ENCODE data around the gene SMG6.

The SMG6 gene

DNA sequence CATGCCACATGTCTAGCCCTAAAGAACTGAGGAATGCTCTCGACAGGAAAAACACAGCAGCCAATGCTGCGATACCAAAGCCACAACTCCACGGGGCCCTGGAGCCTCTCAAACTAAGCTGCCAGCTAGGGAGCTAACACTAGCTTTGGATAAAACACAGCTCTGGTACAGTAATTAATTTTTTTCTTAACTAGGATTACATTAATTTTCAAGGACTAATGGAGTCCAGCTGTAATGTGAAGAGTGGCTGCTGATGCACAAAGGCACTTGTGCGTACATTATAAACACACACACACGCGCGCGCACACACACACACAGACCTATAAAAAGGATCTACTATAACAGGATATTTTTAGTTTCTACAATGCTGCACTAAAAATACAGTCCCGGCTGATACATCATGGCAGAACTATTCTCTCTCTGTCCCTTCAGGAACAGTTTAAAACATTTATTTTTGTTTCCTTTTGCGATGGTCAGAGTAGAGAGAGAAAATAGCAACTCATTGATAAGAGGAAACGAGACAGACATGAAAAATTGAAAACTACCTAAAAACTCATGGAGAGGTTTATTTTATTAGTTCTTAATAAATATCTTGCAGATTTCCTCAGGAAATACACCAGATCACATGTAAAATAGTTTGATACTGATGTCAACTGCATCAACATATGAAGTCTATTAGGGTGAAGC, 88.5 kb downstream of the SMG6 start:
- peak overlapping the region; percentile 89 for H4K8ac ChIP-seq (ENCODE audit: low read length)
- H4K91ac ChIP-seq (ENCODE audit: low read length): peak overlapping the region; percentile 92
- peak; percentile 93 for DNase-seq
- 11% methylated on average over 6 of the region's 11 CpGs for WGBS
- H3K27me3 ChIP-seq (ENCODE audit: control insufficient read depth in 1 of 2, insufficient read depth in 1 of 2, low read length in 2 of 2): no peaks in the 10 kb centered on the region
- peak overlapping the region in 1 of 2 experiments; percentile 68 for H3K4me3 ChIP-seq (ENCODE audit: insufficient read depth in 1 of 2, low read depth in 1 of 2, low read length in 2 of 2)
- H3K4me2 ChIP-seq (ENCODE audit: low read length, poor library complexity, severe bottlenecking): peak overlapping the region; percentile 31
- peaks cover 17% of the 10 kb centered on the region for H3K79me1 ChIP-seq (replicated peaks; ENCODE audit: low read length, poor library complexity, severe bottlenecking)
- no peak overlapping the region for H2AK5ac ChIP-seq (ENCODE audit: low read length, severe bottlenecking)
- H3K14ac ChIP-seq (ENCODE audit: low read length in 2 of 2): peak overlapping the region in 1 of 2 experiments; percentile 41
- peak overlapping the region; percentile 96 for H3K9ac ChIP-seq (ENCODE audit: low read length)
- peak overlapping the region in 1 of 2 experiments; percentile 9 for H3K23ac ChIP-seq (ENCODE audit: low read length in 2 of 2)
- H2BK12ac ChIP-seq (ENCODE audit: low read length in 2 of 2): peak overlapping the region; percentile 72 to 83
- H3K18ac ChIP-seq (ENCODE audit: low read depth in 1 of 2, low read length in 2 of 2): peak overlapping the region; percentile 83 to 97
- H3K4ac ChIP-seq (ENCODE audit: low read depth in 1 of 2, low read length in 2 of 2): peak overlapping the region; percentile 91 to 94
- peak overlapping the region; percentile 63 for H2BK5ac ChIP-seq (ENCODE audit: low read depth, low read length, poor library complexity, severe bottlenecking)
- H3K27ac ChIP-seq (ENCODE audit: low read length, poor library complexity, severe bottlenecking): peak overlapping the region; percentile 75
- peak overlapping the region; percentile 46 for H2BK15ac ChIP-seq (ENCODE audit: low read depth, poor library complexity, severe bottlenecking)
- H2BK120ac ChIP-seq (ENCODE audit: low read depth, low read length): peak overlapping the region; percentile 92
- H2AFZ ChIP-seq (ENCODE audit: low read depth, low read length): no peak overlapping the region
- peaks cover 21% of the 10 kb centered on the region for H3K4me1 ChIP-seq (ENCODE audit: control insufficient read depth, insufficient read depth, low read depth, low read length)
- H3K9me3 ChIP-seq (ENCODE audit: control insufficient read depth, low read length): no peaks in the 10 kb centered on the region
- peaks cover 2 to 10% of the 10 kb centered on the region in 2 experiments for H3K36me3 ChIP-seq (ENCODE audit: control insufficient read depth in 1 of 2, insufficient read depth in 2 of 2, low read depth in 1 of 2, low read length in 2 of 2)

DNA sequence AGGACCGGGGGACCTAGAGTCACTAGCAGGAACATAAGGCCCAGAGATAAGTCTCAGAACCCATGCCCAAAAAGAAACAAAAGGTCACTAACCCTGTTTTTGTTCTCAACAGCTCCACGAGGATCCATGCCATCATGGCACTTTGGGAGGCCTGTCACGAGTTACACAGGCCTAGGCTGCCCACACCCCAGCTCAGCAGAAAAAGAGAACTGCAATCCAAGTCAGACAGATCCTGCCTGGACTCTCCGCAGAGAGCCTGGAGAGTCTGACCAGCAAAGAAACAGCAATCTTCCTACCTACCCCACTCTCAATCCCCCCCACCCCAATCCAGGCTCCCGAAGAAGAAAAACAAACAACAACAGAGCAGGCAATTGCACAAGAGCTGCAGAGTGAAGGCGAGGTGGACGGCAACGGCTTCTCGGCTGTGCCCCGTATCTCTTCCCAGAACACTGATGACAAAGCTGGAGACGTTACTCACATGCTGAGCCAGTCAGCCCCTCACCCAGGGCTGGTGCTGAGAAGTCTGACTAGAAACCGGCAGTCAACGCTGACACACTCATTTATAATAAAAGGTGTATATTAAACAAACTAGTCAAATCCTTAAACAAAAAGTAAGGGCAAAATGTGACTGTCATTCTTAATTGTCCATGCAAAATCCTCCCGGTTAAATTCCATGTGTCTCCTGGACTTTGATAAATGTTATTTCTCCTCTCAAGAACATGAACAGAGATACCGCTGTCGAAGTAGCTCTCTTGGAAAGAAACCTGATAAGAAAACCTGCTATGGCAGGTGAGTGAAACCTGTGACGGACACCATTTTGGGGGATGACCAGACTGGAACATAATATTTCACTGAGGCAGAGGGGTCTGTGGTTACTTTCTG, 89.3 kb downstream of the SMG6 start:
- peak overlapping the region; percentile 83 to 96 for H3K18ac ChIP-seq (ENCODE audit: low read depth in 1 of 2, low read length in 2 of 2)
- peak overlapping the region; percentile 77 for H2BK15ac ChIP-seq (ENCODE audit: low read depth, poor library complexity, severe bottlenecking)
- peak overlapping the region; percentile 31 for H3K4me2 ChIP-seq (ENCODE audit: low read length, poor library complexity, severe bottlenecking)
- H3K14ac ChIP-seq (ENCODE audit: low read length in 2 of 2): peak overlapping the region in 1 of 2 experiments; percentile 41
- WGBS: 11% methylated on average over 14 of the region's 17 CpGs
- peak overlapping the region; percentile 91 to 96 for H3K4ac ChIP-seq (ENCODE audit: low read depth in 1 of 2, low read length in 2 of 2)
- peak overlapping the region; percentile 96 for H3K9ac ChIP-seq (ENCODE audit: low read length)
- peak overlapping the region in 1 of 2 experiments; percentile 68 for H3K4me3 ChIP-seq (ENCODE audit: insufficient read depth in 1 of 2, low read depth in 1 of 2, low read length in 2 of 2)
- H3K79me1 ChIP-seq (replicated peaks; ENCODE audit: low read length, poor library complexity, severe bottlenecking): peaks cover 15% of the 10 kb centered on the region
- peak overlapping the region; percentile 82 for H2BK120ac ChIP-seq (ENCODE audit: low read depth, low read length)
- no peaks in the 10 kb centered on the region for H3K27me3 ChIP-seq (ENCODE audit: control insufficient read depth in 1 of 2, insufficient read depth in 1 of 2, low read length in 2 of 2)
- H3K9me3 ChIP-seq (ENCODE audit: control insufficient read depth, low read length): no peaks in the 10 kb centered on the region
- no peak overlapping the region for H2AFZ ChIP-seq (ENCODE audit: low read depth, low read length)
- H3K27ac ChIP-seq (ENCODE audit: low read length, poor library complexity, severe bottlenecking): peak overlapping the region; percentile 75
- peak overlapping the region; percentile 72 to 83 for H2BK12ac ChIP-seq (ENCODE audit: low read length in 2 of 2)
- H4K91ac ChIP-seq (ENCODE audit: low read length): peak overlapping the region; percentile 92
- peak overlapping the region in 1 of 2 experiments; percentile 9 for H3K23ac ChIP-seq (ENCODE audit: low read length in 2 of 2)
- H4K8ac ChIP-seq (ENCODE audit: low read length): peak overlapping the region; percentile 90
- H3K36me3 ChIP-seq (ENCODE audit: control insufficient read depth in 1 of 2, insufficient read depth in 2 of 2, low read depth in 1 of 2, low read length in 2 of 2): peaks cover 2 to 16% of the 10 kb centered on the region in 2 experiments
- DNase-seq: peak; percentile 97
- peak overlapping the region; percentile 63 for H2BK5ac ChIP-seq (ENCODE audit: low read depth, low read length, poor library complexity, severe bottlenecking)
- H3K4me1 ChIP-seq (ENCODE audit: control insufficient read depth, insufficient read depth, low read depth, low read length): peaks cover 21% of the 10 kb centered on the region
- H2AK5ac ChIP-seq (ENCODE audit: low read length, severe bottlenecking): peak overlapping the region; percentile 85

DNA sequence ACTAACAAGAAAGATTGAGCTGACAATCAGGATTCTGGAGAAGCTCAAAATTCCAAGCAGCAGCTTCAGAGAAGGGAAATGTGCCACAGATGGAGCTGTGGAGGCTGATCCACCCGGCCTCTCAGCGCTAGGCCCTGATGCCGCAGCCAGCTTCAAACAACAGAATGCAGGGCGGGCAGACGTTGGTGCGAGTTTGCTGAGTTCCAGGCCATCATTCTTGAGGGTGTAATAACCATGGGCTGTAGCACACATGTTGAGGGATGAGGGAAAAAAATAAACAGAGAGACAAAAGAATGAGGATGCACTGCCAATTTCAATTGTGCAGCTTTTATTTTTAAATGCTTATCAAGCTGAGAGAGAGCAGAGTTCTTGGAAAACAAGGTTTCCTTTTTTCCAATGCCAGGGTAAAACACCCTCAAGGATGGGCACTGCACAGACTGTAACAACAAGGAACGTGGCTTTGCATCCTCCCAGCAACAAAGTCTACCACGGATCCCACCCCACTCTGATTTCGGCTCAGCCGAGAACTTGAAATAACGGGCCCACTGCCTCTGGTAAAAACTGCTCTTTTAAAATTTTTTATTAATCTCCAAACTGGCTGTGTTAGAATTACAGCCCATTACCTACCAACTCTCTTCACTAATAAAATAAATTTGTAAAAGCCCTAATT, 90.2 kb downstream of the SMG6 start:
- peak overlapping the region; percentile 94 for H4K91ac ChIP-seq (ENCODE audit: low read length)
- H2BK12ac ChIP-seq (ENCODE audit: low read length in 2 of 2): peak overlapping the region; percentile 96 to 99
- peaks cover 16% of the 10 kb centered on the region for H3K79me1 ChIP-seq (replicated peaks; ENCODE audit: low read length, poor library complexity, severe bottlenecking)
- peak overlapping the region in 1 of 2 experiments; percentile 68 for H3K4me3 ChIP-seq (ENCODE audit: insufficient read depth in 1 of 2, low read depth in 1 of 2, low read length in 2 of 2)
- peak overlapping the region; percentile 99 for H2AK5ac ChIP-seq (ENCODE audit: low read length, severe bottlenecking)
- H2BK120ac ChIP-seq (ENCODE audit: low read depth, low read length): peak overlapping the region; percentile 82
- H3K4me1 ChIP-seq (ENCODE audit: control insufficient read depth, insufficient read depth, low read depth, low read length): peaks cover 24% of the 10 kb centered on the region
- peak overlapping the region; percentile 96 to 99 for H3K18ac ChIP-seq (ENCODE audit: low read depth in 1 of 2, low read length in 2 of 2)
- WGBS: 53% methylated on average over 11 of the region's 11 CpGs
- H3K27me3 ChIP-seq (ENCODE audit: control insufficient read depth in 1 of 2, insufficient read depth in 1 of 2, low read length in 2 of 2): no peaks in the 10 kb centered on the region
- no peak overlapping the region for H2AFZ ChIP-seq (ENCODE audit: low read depth, low read length)
- peak; percentile 43 for DNase-seq
- H3K36me3 ChIP-seq (ENCODE audit: control insufficient read depth in 1 of 2, insufficient read depth in 2 of 2, low read depth in 1 of 2, low read length in 2 of 2): peaks cover under 1 to 18% of the 10 kb centered on the region in 2 experiments
- no peak overlapping the region for H3K4me2 ChIP-seq (ENCODE audit: low read length, poor library complexity, severe bottlenecking)
- no peaks in the 10 kb centered on the region for H3K9me3 ChIP-seq (ENCODE audit: control insufficient read depth, low read length)
- peak overlapping the region; percentile 88 to 96 for H3K4ac ChIP-seq (ENCODE audit: low read depth in 1 of 2, low read length in 2 of 2)
- no peak overlapping the region for H2BK15ac ChIP-seq (ENCODE audit: low read depth, poor library complexity, severe bottlenecking)
- H2BK5ac ChIP-seq (ENCODE audit: low read depth, low read length, poor library complexity, severe bottlenecking): no peak overlapping the region
- peak overlapping the region; percentile 75 for H3K27ac ChIP-seq (ENCODE audit: low read length, poor library complexity, severe bottlenecking)
- peak overlapping the region; percentile 43 to 93 for H3K14ac ChIP-seq (ENCODE audit: low read length in 2 of 2)
- H3K9ac ChIP-seq (ENCODE audit: low read length): peak overlapping the region; percentile 96
- H3K23ac ChIP-seq (ENCODE audit: low read length in 2 of 2): peak overlapping the region in 1 of 2 experiments; percentile 92
- H4K8ac ChIP-seq (ENCODE audit: low read length): peak overlapping the region; percentile 81
